ENCODE results near the gene ROBO1. TPM values are rescaled to one million over a fixed set of nuclear protein-coding genes. Genes with fewer than 3 reads are reported as not detected.

Gene ROBO1
- total RNA-seq, 4 donors from 2014 or later, result 8.6 to 26.3 (median 16.6) TPM

DNA sequence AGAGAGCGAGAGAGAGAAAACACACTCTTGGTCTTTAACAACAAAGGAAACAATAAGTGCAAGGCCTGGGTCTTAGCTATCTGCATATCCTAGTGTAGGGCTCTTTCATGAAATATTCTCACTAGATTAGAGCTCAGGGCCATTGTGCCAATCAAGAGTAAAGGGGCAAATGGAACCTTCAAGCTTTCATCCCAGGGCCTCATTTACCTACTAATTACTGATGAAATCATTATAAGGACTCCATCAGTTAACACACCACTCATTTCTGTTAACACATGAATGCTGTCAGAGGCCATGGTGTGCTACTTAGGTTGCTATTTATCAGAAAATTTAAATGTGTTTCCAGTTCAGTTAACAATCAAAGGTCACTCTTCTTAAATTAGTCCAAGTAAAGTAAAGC, 597.8 kb downstream of the ROBO1 start:
- intact Hi-C loops (cut with DNase I), result no loop called here
- Histone ChIP-seq H3K27ac (no peak overlapping the region), H3K4me1 (no peaks in the 10 kb centered on the region), H3K27me3 (no peaks in the 10 kb centered on the region), H3K36me3 (no peaks in the 10 kb centered on the region), H3K4me3 (replicated peaks in 1 of 3) (no peak overlapping the region), H3K9me3 (no peaks in the 10 kb centered on the region)
- 91 to 98% methylated on average over 1 of the region's 1 CpG for WGBS, 2 donors
- TF ChIP-seq, protein P1, sequence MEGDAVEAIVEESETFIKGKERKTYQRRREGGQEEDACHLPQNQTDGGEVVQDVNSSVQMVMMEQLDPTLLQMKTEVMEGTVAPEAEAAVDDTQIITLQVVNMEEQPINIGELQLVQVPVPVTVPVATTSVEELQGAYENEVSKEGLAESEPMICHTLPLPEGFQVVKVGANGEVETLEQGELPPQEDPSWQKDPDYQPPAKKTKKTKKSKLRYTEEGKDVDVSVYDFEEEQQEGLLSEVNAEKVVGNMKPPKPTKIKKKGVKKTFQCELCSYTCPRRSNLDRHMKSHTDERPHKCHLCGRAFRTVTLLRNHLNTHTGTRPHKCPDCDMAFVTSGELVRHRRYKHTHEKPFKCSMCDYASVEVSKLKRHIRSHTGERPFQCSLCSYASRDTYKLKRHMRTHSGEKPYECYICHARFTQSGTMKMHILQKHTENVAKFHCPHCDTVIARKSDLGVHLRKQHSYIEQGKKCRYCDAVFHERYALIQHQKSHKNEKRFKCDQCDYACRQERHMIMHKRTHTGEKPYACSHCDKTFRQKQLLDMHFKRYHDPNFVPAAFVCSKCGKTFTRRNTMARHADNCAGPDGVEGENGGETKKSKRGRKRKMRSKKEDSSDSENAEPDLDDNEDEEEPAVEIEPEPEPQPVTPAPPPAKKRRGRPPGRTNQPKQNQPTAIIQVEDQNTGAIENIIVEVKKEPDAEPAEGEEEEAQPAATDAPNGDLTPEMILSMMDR (IDR thresholded peaks at IDR 0.05), result no peak
- no peak for TF ChIP-seq POLR2A (IDR thresholded peaks at IDR 0.05)
- no peak for DNase-seq

DNA sequence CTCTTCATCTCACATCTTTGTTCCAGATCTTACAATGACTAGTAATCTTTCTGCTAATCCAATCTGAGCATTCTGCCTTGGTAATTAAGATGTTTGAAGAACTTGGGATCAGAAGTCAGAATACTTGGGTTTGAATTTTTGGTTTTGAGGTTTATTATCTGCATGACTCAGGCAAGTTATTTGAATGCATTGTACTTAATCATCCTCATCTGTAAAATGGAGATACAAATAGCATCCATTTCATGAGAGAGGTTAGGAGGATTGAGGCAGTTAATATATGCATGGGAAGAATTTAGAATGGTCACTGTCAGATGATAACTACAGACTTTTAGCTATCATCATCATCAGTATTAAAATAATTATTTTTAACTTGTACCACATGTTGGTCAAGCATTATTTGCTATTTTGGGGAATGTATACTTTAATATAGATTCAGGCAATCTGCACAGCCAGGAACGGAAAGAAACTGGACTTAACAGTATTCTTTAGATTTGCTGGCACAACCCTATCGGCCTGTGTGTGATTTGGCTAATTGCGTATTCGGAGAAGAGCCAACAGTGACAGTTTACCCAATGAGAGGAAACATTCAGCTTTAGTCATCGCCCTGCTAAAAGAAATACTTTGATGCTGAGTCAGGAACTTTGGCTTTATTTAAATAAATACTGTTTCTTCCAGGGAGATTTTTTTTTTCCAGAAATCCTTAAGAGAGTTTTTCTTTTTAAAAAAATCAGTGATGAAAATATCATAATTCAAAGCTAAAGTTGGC, 600.0 kb downstream of the ROBO1 start:
- intact Hi-C loops (cut with DNase I), result no loop called here
- 58 to 70% methylated on average over 5 of the region's 5 CpGs for WGBS, 2 donors
- no peaks in the 10 kb centered on the region for H3K9me3 ChIP-seq
- DNase-seq, result no peak
- no peak for TF ChIP-seq POLR2A (IDR thresholded peaks at IDR 0.05)
- TF ChIP-seq, protein P1 (IDR thresholded peaks at IDR 0.05), result no peak
- H3K27me3 ChIP-seq, result no peaks in the 10 kb centered on the region
- no peak overlapping the region for H3K27ac ChIP-seq
- no peaks in the 10 kb centered on the region for H3K4me1 ChIP-seq
- no peak overlapping the region for H3K4me3 ChIP-seq (replicated peaks in 1 of 3)
- no peaks in the 10 kb centered on the region for H3K36me3 ChIP-seq

DNA sequence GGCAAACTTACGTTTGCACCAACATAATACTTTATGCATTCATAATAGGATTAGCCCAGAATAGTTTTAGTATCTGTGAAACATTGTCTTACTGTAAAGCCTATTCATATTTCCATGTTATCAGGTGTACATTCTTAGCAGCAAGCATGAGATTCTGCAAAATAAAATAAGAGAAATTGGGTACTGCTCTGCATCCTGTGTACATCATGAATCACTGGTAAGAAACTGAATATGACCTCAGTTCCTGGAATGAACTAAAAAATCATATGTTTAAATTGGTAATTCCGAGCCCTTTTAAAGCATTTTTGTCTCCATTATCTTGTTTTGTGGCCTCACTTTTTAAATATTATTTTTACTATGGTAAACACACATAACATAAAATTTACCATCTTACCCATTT, 605.1 kb downstream of the ROBO1 start:
- no peaks in the 10 kb centered on the region for H3K9me3 ChIP-seq
- intact Hi-C loops (cut with DNase I), result no loop called here
- no peak overlapping the region for H3K4me3 ChIP-seq (replicated peaks in 1 of 3)
- 81 to 84% methylated on average over 2 of the region's 2 CpGs for WGBS, 2 donors
- DNase-seq, result no peak
- H3K36me3 ChIP-seq, result no peaks in the 10 kb centered on the region
- TF ChIP-seq POLR2A (IDR thresholded peaks at IDR 0.05), result no peak
- TF ChIP-seq, protein P1 (IDR thresholded peaks at IDR 0.05), result no peak
- no peak overlapping the region for H3K27ac ChIP-seq
- H3K4me1 ChIP-seq, result no peaks in the 10 kb centered on the region
- H3K27me3 ChIP-seq, result no peaks in the 10 kb centered on the region

DNA sequence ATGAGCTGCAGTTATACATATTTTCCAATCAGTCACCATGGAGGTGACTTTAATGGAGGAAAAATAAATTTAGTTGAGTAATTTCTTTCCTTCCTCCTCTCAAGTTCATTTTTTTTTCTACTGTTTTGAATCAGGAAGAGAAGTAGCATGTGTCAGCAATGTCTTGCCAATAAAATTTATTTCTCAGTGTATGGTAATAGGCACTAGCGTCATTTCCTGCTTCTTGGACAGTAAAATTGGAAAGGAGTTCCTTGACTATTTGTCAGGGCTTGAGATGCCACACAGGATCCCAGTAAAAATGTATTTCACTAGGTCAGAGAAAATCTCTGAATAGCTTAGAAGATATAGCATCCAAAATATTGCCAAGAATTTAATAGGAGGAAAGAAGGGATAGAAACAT, 605.9 kb downstream of the ROBO1 start:
- H3K27ac ChIP-seq, result no peak overlapping the region
- no peak for TF ChIP-seq POLR2A (IDR thresholded peaks at IDR 0.05)
- TF ChIP-seq, protein P1 (IDR thresholded peaks at IDR 0.05), result no peak
- no peaks in the 10 kb centered on the region for H3K36me3 ChIP-seq
- intact Hi-C loops (cut with DNase I), result no loop called here
- WGBS, 2 donors, result 80 to 82% methylated on average over 1 of the region's 1 CpG
- H3K27me3 ChIP-seq, result no peaks in the 10 kb centered on the region
- no peak overlapping the region for H3K4me3 ChIP-seq (replicated peaks in 1 of 3)
- DNase-seq, result no peak
- H3K9me3 ChIP-seq, result no peaks in the 10 kb centered on the region
- no peaks in the 10 kb centered on the region for H3K4me1 ChIP-seq

DNA sequence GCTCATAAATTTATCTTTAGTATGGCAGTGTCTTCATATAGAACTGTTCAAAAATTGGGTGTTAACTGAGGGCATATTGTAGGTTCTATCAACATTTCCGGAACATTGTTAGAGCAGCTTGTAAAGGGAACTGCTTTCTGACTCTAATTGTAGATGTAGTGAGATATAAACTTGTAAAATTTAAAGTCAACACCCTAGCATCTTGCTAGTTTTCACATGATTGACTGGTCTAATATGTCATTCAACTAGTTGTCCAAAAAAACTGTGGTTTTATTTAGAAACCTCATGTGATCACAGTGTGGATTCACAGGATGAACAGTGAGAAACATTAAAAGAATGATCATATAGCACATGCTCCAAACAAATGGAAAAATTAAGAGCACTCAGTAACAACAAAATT, 607.4 kb downstream of the ROBO1 start:
- intact Hi-C loops (cut with DNase I), result no loop called here
- no peaks in the 10 kb centered on the region for H3K4me1 ChIP-seq
- H3K27me3 ChIP-seq, result no peaks in the 10 kb centered on the region
- TF ChIP-seq, protein P1 (IDR thresholded peaks at IDR 0.05), result no peak
- TF ChIP-seq POLR2A (IDR thresholded peaks at IDR 0.05), result no peak
- WGBS, 2 donors, result 98 to 100% methylated on average over 1 of the region's 1 CpG
- H3K27ac ChIP-seq, result no peak overlapping the region
- H3K9me3 ChIP-seq, result no peaks in the 10 kb centered on the region
- no peaks in the 10 kb centered on the region for H3K36me3 ChIP-seq
- DNase-seq, result no peak
- no peak overlapping the region for H3K4me3 ChIP-seq (replicated peaks in 1 of 3)

All from thyroid gland (tissue), 4 donors.